ENCODE data around the gene STAB1. TPM values are rescaled to one million over a fixed set of nuclear protein-coding genes. Genes with fewer than 3 reads are reported as not detected.

Gene STAB1
- total RNA-seq, 4 donors from 2014 or later = 10.3 to 27.2 (median 23.3) TPM

DNA sequence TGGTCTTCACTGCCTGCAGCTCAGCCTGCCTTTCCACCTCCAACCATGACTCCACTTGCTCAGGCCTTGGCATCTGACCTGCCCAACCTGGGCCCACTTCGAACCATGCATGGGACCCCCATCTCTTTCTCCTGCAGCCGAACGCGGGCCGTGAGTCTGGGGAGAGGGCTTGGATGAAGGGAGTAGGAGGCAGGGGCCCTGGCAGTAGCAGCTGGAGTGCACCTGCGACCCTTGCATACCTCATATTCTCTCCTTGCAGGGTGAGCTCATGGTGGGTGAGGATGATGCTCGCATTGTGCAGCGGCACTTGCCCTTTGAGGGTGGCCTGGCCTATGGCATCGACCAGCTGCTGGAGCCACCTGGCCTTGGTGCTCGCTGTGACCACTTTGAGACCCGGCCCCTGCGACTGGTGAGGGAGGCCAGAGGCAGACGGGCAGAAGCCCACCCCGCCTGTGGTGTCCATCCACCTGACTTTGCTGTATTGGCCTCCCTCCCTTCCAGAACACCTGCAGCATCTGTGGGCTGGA, 25.1 kb downstream of the STAB1 start:
- TF ChIP-seq POLR2A (IDR thresholded peaks at IDR 0.05) = no peak
- TF ChIP-seq, protein P1, sequence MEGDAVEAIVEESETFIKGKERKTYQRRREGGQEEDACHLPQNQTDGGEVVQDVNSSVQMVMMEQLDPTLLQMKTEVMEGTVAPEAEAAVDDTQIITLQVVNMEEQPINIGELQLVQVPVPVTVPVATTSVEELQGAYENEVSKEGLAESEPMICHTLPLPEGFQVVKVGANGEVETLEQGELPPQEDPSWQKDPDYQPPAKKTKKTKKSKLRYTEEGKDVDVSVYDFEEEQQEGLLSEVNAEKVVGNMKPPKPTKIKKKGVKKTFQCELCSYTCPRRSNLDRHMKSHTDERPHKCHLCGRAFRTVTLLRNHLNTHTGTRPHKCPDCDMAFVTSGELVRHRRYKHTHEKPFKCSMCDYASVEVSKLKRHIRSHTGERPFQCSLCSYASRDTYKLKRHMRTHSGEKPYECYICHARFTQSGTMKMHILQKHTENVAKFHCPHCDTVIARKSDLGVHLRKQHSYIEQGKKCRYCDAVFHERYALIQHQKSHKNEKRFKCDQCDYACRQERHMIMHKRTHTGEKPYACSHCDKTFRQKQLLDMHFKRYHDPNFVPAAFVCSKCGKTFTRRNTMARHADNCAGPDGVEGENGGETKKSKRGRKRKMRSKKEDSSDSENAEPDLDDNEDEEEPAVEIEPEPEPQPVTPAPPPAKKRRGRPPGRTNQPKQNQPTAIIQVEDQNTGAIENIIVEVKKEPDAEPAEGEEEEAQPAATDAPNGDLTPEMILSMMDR (IDR thresholded peaks at IDR 0.05 in 4 of 5, conservative IDR thresholded peaks at IDR 0.05 in 1 of 5) = no peak
- no peaks in the 10 kb centered on the region for H3K36me3 ChIP-seq

DNA sequence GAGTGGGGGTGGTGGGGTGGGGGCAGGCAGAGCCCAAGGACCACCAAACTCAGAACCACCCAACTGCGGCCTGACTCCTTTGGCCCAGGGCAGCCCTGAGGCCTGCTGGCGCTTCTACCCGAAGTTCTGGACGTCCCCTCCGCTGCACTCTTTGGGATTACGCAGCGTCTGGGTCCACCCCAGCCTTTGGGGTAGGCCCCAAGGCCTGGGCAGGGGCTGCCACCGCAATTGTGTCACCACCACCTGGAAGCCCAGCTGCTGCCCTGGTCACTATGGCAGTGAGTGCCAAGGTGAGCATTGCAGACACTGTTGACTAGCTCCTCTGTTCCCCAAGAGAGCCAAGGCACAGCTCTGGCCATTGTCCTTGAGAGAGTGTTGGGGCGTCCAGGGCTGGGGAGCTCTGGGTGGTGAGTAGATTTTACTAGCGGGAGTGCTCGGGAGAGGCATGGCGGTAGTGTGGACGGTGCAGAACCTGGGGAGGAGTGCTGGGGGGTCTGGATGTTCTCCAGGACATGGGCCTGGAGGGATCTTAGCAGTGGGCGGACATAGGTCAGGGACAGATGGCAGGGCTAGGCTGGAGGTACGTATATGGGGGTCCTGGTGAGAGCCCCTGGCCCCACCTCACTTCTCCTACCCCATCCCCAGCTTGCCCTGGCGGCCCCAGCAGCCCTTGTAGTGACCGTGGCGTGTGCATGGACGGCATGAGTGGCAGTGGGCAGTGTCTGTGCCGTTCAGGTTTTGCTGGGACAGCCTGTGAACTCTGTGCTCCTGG, 25.8 kb downstream of the STAB1 start:
- H3K9me3 ChIP-seq = no peaks in the 10 kb centered on the region
- no peaks in the 10 kb centered on the region for H3K27me3 ChIP-seq
- peaks cover 0 to 5% of the 10 kb centered on the region in 2 donors for H3K4me1 ChIP-seq
- no peaks in the 10 kb centered on the region for H3K36me3 ChIP-seq
- no peak for ATAC-seq
- no peak overlapping the region for H3K27ac ChIP-seq
- DNase-seq = no peak
- intact Hi-C loops (cut with DNase I; ENCODE audit: low total_unique reads) = no loop called here
- in situ Hi-C loops (cut with MboI; ENCODE audit: low sequenced_read_pairs in 4 of 4) = no loop called here
- TF ChIP-seq POLR2A (IDR thresholded peaks at IDR 0.05) = no peak
- TF ChIP-seq, protein P1 (IDR thresholded peaks at IDR 0.05 in 4 of 5, conservative IDR thresholded peaks at IDR 0.05 in 1 of 5) = no peak
- H3K4me3 ChIP-seq = no peak overlapping the region

More for the DNA sequence above, 25.1 kb downstream of the STAB1 start:
- no peak for ATAC-seq
- no peak for DNase-seq
- H3K4me1 ChIP-seq = no peaks in the 10 kb centered on the region
- no peak overlapping the region for H3K4me3 ChIP-seq
- no peaks in the 10 kb centered on the region for H3K9me3 ChIP-seq
- no peaks in the 10 kb centered on the region for H3K27me3 ChIP-seq
- no peak overlapping the region for H3K27ac ChIP-seq
- in situ Hi-C loops (cut with MboI; ENCODE audit: low sequenced_read_pairs in 4 of 4) (no loop called here), intact Hi-C loops (cut with DNase I; ENCODE audit: low total_unique reads) (no loop called here)

DNA sequence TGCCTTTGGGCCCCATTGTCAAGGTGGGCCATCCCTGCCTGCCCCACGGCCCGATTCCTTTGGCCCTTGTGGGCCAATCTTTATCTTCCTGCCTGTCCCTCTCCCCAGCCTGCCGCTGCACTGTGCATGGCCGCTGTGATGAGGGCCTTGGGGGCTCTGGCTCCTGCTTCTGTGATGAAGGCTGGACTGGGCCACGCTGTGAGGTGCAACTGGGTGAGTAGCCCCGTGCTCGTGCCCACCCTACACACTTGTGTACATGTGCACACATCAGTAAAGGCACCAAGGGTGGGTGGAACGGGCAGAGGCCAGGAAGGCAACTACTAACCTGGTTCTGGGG, 26.3 kb downstream of the STAB1 start:
- Histone ChIP-seq H3K4me3 (no peak overlapping the region), H3K36me3 (no peaks in the 10 kb centered on the region), H3K27ac (no peak overlapping the region), H3K9me3 (no peaks in the 10 kb centered on the region), H3K4me1 (peaks cover 4 to 7% of the 10 kb centered on the region in 2 donors), H3K27me3 (no peaks in the 10 kb centered on the region)
- intact Hi-C loops (cut with DNase I; ENCODE audit: low total_unique reads) (no loop called here), in situ Hi-C loops (cut with MboI; ENCODE audit: low sequenced_read_pairs in 4 of 4) (no loop called here)
- DNase-seq (no peak), ATAC-seq (no peak)
- TF ChIP-seq, protein P1 (IDR thresholded peaks at IDR 0.05 in 4 of 5, conservative IDR thresholded peaks at IDR 0.05 in 1 of 5) = no peak
- no peak for TF ChIP-seq POLR2A (IDR thresholded peaks at IDR 0.05)

DNA sequence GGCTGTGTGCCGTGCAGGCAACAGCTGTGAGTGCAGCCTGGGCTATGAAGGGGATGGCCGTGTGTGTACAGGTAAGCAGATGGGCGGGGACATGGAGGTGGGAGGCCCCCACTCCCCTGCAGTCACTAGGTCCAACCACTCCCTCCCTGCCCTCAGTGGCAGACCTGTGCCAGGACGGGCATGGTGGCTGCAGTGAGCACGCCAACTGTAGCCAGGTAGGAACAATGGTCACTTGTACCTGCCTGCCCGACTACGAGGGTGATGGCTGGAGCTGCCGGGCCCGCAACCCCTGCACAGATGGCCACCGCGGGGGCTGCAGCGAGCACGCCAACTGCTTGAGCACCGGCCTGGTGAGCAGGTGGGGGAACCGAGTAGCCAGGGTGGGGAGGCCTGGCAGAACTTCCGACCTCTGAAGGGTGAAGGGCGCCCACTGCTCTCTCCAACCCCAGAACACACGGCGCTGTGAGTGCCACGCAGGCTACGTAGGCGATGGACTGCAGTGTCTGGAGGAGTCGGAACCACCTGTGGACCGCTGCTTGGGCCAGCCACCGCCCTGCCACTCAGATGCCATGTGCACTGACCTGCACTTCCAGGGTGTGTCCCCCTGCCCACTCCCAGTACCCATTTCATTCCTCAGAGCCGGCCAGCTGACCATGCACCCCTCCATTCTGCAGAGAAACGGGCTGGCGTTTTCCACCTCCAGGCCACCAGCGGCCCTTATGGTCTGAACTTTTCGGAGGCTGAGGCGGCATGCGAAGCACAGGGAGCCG, 26.9 kb downstream of the STAB1 start:
- TF ChIP-seq POLR2A (IDR thresholded peaks at IDR 0.05) = no peak
- TF ChIP-seq, protein P1 (IDR thresholded peaks at IDR 0.05 in 4 of 5, conservative IDR thresholded peaks at IDR 0.05 in 1 of 5) = no peak
- DNase-seq (no peak), ATAC-seq (no peak)
- Histone ChIP-seq H3K9me3 (no peaks in the 10 kb centered on the region), H3K4me3 (no peak overlapping the region), H3K27ac (no peak overlapping the region), H3K4me1 (peaks cover 4 to 7% of the 10 kb centered on the region in 2 donors), H3K27me3 (no peaks in the 10 kb centered on the region), H3K36me3 (no peaks in the 10 kb centered on the region)
- in situ Hi-C loops (cut with MboI; ENCODE audit: low sequenced_read_pairs in 4 of 4) = no loop called here
- intact Hi-C loops (cut with DNase I; ENCODE audit: low total_unique reads) = no loop called here

All from gastrocnemius medialis (tissue), 4 donors.